Spleen (tissue), 7 donors: ENCODE results near the gene IL1R2.
"Not testable (repeated sequence)": the region's sequence is repeated elsewhere in the genome, so short reads cannot be mapped to it uniquely, and the experiment has no call there.

Experiments used
- CTCF ChIP-seq, 11 experiments: fragments of 200-600 bp in 7 of 11; fragments of 450-650 bp in 4 of 11; sonication (generic) in 4 of 11; IDR thresholded peaks in 8 of 11; conservative IDR thresholded peaks in 3 of 11; 1 replicate in 7 of 11; 2 replicates in 4 of 11; pipeline versions ENCODE4 v1.4.0 to v1.8.0; 2016 to 2021; ENCODE audit warnings: antibody characterized with exemption in 11 of 11, inconsistent platforms in 4 of 11, mild to moderate bottlenecking in 1 of 11
- POLR2AphosphoS5 ChIP-seq, 3 donors: sonication (generic); formaldehyde crosslinking; IDR thresholded peaks; one replicate each; pipeline ENCODE4 v1.5.1; 2017; ENCODE audit warnings: antibody characterized with exemption in 3 of 3
- donor health status: DM: no; HTN: no; CAD: no; lungs with moderate emphysema.
- donor health status: DM: no; HTN: no; CAD: no.
- donor health status: DM: no; HTN: no; CAD: no.

GRCh38 chr2:102002909-102003308 lies 11.1 kb downstream of the IL1R2 start:
- TF ChIP-seq POLR2AphosphoS5 (IDR thresholded peaks at IDR 0.05); CTCF (IDR thresholded peaks at IDR 0.05 in 8 of 11, conservative IDR thresholded peaks at IDR 0.05 in 3 of 11): not testable (repeated sequence)
